Measurements from ENCODE around the gene SLC8B1.

The SLC8B1 gene

GRCh38 chr12:113297214-113297587 lies 37.7 kb downstream of the SLC8B1 start:
- no peak for FAIRE-seq
- DNase-seq (ENCODE audit: insufficient read length, low spot score): no peak

GRCh38 chr12:113296557-113297213 lies 38.2 kb downstream of the SLC8B1 start:
- no peak for FAIRE-seq
- DNase-seq (ENCODE audit: insufficient read length, low spot score): no peak

DNA sequence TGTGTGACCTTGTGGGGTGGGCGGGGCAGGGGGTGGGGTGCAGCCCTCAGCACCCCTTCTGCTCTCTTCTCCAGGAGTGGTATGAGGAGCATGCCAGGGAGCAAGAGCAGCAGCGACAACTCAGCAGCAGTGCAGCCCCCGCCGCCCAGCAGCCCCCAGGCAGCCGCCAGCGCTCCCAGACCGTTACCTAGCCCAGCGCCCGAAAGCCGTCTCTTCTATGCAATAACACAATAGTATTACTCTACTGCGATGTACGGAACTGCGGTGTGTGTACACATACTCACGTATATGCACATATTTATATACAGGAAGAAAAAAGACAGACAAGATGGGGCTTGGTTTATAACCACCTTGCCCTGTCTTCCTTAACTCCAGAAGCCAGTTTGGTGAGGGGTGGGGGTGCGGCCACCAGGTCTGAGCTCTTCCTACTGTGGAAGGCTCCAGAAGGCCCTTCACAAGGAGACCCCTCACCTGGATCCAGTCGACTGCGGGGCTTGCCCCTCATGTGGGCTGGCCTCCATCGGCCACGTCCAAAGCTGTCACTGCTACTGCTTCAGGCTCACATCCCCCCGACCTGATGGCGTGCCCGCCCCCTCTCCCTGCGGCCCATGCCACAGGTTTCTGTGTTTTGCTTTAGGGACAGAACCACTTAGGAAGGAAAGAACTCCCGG lies 38.9 kb downstream of the SLC8B1 start:
- FAIRE-seq (no peak), DNase-seq (ENCODE audit: insufficient read length, low spot score) (no peak)

GRCh38 chr12:113293100-113293499 lies 41.8 kb downstream of the SLC8B1 start:
- DNase-seq (ENCODE audit: insufficient read length, low spot score) (no peak), FAIRE-seq (no peak)

- no peak for FAIRE-seq
Measured at GRCh38 chr12:113292547-113292946, 42.4 kb downstream of the SLC8B1 start.

GRCh38 chr12:113292091-113292490 lies 42.8 kb downstream of the SLC8B1 start:
- DNase-seq (ENCODE audit: insufficient read length, low spot score): no peak
- FAIRE-seq: no peak

More at GRCh38 chr12:113292547-113292946, 42.4 kb downstream of the SLC8B1 start:
- no peak for DNase-seq (ENCODE audit: insufficient read length, low spot score)

DNA sequence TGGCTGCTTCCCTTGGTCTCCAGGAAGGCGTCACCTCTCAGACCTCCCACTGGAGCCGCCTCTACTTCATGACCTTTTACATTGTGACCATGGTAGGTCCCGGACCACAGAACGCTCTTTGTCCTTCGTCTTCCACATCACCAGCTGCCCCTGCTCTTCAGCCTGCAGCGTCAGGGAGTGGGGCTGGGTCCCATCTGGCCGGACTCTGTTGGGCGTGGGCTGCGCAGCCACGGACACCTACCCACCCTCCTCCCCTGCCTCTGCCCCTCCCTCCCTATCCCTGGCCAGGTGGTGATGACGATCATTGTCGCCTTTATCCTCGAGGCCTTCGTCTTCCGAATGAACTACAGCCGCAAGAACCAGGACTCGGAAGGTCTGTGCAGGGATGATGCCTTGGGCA lies 43.3 kb downstream of the SLC8B1 start:
- no peak for FAIRE-seq
- no peak for DNase-seq (ENCODE audit: insufficient read length, low spot score)

DNA sequence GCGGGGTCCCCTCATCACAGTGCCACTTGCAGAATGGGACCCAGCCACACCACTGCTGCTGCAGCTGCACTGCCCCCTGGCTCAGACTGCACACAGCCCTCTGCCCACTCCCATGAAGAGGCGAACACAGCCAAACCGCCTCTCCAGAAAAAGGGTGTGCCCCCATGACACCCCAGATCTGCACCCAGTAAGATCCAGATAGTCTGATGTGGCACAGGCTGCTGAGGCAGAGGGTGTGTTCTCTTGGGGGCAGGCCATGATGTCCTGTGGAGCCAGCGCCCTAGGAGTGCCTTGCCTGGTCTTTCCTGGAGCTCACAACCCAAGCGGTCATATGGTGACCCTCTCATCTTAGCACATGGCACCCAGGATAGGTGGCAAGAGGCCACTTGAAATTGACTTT lies 44.4 kb downstream of the SLC8B1 start:
- FAIRE-seq (no peak), DNase-seq (ENCODE audit: insufficient read length, low spot score) (no peak)

- FAIRE-seq (no peak), DNase-seq (ENCODE audit: insufficient read length, low spot score) (no peak)
Measured at GRCh38 chr12:113289361-113289760, 45.5 kb downstream of the SLC8B1 start.

DNA sequence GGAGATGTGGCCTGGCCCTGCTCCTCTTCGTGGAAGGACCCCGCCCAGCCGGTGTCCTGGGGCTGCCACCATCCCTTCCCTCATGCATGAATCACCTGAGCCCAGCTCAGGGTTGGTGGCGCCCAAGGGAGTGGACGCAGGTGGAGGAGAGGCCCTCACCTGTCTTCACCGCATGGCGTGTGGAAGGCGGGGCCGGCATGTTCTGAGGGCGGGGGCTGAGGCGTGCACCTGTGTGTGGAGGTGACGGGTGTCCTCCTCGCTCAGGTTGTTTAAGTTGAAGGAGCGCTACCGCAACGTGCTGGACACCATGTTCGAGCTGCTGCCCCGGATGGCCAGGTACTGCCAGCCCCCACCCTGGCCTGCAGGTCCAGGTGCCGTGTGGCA lies 47.0 kb downstream of the SLC8B1 start:
- no peak for FAIRE-seq
- no peak for DNase-seq (ENCODE audit: insufficient read length, low spot score)

GRCh38 chr12:113287146-113287898 lies 47.6 kb downstream of the SLC8B1 start:
- FAIRE-seq: no peak
- no peak for DNase-seq (ENCODE audit: insufficient read length, low spot score)

DNA sequence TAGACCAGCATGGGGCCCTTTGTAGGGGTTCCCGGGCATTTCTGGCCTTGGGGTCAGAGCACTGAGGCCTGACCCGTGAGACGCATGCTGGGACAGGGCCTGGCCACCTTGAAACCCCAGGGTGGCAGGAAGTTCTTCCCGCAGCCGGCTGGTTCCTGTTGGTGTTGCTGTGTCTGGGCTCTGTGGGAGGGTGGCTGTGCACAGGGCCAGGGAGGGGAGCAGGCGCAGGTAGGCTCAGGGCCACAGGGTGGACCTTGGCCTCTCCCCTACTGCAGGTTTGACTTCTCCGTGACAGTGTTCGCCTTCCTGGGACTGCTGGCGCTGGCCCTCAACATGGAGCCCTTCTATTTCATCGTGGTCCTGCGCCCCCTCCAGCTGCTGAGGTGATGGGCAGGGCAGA lies 48.2 kb downstream of the SLC8B1 start:
- DNase-seq (ENCODE audit: insufficient read length, low spot score) (no peak), FAIRE-seq (no peak)

GRCh38 chr12:113285679-113286610 lies 49.0 kb downstream of the SLC8B1 start:
- FAIRE-seq (no peak), DNase-seq (ENCODE audit: insufficient read length, low spot score) (no peak)

DNA sequence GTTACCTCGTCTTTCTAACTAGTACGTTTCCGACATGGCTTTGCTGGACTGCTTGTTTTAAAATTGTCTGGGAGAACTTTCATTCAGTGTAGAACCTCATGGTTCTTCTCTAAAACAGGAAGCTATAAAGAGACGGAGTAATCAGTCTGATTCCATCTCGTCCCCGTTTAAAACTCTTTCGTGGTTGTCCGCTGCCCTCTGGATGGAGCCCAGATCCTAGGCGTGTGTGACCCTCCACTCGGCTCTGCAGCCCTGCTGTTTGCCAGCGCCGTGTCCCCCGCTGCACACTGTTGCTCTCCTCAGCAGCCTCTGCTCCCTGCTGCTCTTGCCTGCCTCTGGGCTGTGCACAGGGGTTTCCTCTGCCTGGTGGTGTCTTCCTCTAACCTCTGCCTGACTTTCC lies 50.2 kb downstream of the SLC8B1 start:
- no peak for FAIRE-seq
- no peak for DNase-seq (ENCODE audit: insufficient read length, low spot score)

GRCh38 chr12:113278633-113279032 lies 56.3 kb downstream of the SLC8B1 start:
- no peak for FAIRE-seq
- no peak for DNase-seq (ENCODE audit: insufficient read length, low spot score)

DNA sequence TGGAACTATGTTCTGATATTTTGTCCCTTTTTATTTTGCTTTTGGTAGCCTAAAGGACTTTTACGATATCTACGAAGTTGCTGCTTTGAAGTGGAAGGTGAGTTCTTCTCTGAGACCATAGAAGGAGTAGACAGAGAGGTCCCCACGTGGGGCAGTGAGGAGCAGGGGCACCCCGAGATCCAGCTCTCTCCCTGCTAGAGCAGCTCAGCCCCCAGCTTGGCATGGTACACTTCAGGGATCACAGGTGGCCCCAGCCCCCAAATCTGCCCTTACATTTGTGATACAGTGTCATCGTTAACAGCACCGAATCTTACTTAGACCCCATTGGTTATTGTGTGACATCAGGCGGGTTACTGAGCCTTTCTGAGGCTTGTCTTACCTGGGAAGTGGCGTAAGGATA lies 56.8 kb downstream of the SLC8B1 start:
- DNase-seq (ENCODE audit: insufficient read length, low spot score) (no peak), FAIRE-seq (no peak)

- no peak for FAIRE-seq
Measured at GRCh38 chr12:113277511-113277910, 57.4 kb downstream of the SLC8B1 start.

GRCh38 chr12:113276946-113277500 lies 57.9 kb downstream of the SLC8B1 start:
- FAIRE-seq (no peak), DNase-seq (ENCODE audit: insufficient read length, low spot score) (no peak)

More at GRCh38 chr12:113277511-113277910, 57.4 kb downstream of the SLC8B1 start:
- no peak for DNase-seq (ENCODE audit: insufficient read length, low spot score)

GRCh38 chr12:113276306-113276705 lies 58.6 kb downstream of the SLC8B1 start:
- DNase-seq (ENCODE audit: insufficient read length, low spot score) (no peak), FAIRE-seq (no peak)

- DNase-seq (ENCODE audit: insufficient read length, low spot score) (no peak), FAIRE-seq (no peak)
Measured at GRCh38 chr12:113274848-113275247, 60.1 kb downstream of the SLC8B1 start.

All from HTR-8/SVneo (cell line).